Nasal cavity respiratory epithelium epithelial cell of viscerocranial mucosa (primary cell): ENCODE measurements around the gene STIM1. TPM values are rescaled to one million over a fixed set of nuclear protein-coding genes. Genes with fewer than 3 reads are reported as not detected.

Experiments used
- total RNA-seq: library from RNA; depleted of rRNA; stranded (reverse); fragments of >200 nt; gene quantifications from 2 replicates; pipeline ENCODE4 v1.2.3, GENCODE V29; 2014

STIM1 gene
- 62.2 and 86.6 TPM in 2 replicates for total RNA-seq

DNA sequence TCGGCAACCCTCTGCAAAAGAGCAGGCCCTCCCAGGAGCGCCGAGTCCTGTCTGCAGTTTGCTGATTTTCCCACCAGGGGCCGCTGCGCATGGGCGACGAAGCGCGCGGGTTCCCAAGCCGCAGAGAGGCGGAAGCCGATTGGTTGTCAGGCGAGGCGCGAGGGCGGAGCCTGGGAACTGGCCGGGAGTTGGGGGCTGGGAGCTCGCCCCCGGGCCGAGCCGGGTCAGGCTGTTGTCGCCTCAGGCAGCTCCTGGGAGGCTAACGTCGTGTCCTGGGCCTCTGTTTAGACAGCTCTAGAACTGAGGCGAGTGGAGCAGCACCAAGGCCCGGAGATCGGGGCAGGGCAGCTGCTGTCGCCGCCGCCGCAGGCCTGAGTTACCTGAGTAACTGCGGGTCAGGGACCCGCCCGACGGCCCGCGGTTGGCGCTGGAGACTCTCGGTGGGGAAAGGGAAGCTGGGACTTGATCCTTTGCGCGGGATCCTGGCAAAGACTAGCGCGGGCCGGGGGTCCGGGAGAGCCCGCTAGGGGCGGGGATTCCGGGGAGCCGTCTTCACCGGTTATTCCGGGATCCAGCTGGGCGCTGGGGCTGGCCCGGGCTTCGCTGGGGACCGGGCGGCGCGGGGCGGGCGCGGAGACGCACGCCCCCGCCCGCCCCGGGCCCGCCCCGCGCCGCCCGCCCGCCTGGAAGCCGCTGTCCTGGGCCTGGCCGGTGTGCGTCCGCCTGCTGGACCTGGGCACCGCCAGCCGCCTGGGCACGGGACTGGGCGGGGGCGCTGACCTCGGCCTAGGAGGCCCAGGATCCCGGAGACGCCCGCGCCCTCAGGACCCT lies at the start of gene STIM1:
TSS of gene STIM1 (plus strand) at position 688 of the 831 bp plus-strand sequence. CDS start 607 bp downstream, outside the sequence.

GRCh38 chr11:3807909-3808860 lies 47.3 kb upstream of the STIM1 start, which contains the start of gene PGAP2:
PGAP2 (plus strand) TSS chr11:3808560; CDS start chr11:3811260, 2,700 bp downstream.

DNA sequence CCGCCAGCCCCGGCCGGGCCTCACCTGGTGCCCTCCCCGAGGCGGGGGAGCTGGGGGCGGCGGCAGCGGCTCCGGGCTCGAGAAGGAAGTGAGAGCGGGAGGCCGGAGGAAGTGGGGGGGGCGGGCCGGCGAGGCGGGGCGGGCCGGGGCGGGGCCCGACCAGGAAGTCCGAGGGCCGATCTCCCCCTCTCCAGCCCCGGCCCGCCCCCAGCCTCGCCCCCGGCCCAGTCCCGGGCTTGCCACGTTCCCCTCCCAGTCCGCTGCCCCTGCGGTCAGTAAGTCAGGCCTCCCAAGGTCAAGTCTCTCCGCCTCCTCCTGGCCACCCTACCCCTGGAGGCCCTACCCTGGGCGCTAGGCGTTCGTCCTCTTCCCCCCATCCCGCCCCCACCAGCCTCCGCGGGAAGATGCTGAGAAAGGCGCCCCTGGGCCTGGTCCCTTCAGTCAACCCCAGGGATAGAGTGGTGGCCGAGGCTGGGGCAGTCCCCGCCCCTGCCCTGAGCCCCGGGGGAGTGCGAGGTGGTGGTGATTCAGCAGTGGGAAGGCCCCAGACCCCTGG lies 14.5 kb upstream of the STIM1 start, which contains the start of gene RHOG:
TSS of gene RHOG (minus strand) at position 90 of the 556 bp plus-strand sequence. CDS start 12,821 bp downstream, outside the sequence.

DNA sequence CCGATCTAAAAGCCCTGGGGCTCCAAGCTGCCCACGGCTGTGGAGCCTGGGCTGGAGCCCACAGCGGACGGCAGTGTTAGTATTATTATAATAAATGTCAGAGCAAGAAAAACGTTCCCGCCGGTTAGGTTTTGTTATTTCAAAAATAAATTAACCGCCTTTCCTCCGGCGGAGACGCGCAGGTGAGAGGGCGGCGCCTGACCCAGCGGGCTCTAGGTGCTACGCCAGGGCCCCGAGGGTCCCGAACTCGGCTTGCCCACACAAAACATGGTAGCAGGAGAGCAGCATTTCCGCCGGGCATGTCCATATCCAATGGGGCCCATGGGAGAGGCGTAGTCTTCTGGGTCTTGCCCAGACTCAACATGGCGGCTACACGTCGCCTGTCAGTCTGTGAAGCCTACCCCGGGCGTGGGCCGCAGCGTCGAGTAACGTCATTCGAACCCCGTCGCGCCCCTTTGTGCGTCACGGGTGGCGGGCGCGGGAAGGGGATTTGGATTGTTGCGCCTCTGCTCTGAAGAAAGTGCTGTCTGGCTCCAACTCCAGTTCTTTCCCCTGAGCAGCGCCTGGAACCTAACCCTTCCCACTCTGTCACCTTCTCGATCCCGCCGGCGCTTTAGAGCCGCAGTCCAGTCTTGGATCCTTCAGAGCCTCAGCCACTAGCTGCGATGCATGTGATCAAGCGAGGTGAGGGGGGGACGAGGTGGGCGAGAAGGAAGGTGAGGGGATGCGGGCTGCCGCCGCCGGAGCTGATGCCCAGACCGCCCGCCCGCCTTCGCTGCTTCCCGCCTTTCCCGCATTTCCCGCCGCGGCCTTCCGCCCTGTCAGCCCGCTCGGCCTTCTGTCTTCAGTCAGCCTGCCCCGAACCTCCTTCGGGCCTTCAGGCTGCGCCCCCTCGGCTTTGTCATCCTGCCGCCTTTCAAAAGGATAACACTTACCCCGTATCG lies 239.2 kb downstream of the STIM1 start, which contains the start of gene RRM1:
TSS of gene RRM1 (plus strand) at position 452 of the 944 bp plus-strand sequence. CDS start at position 666, 214 bp downstream.

Other genes with a start within 250 kb of the STIM1 start
- not detected in 2 replicates for gene ART5, start 213.7 kb upstream of the STIM1 start, total RNA-seq
- not detected in 2 replicates for gene ART1, start 210.5 kb upstream of the STIM1 start, total RNA-seq
- gene CHRNA10, start 184.3 kb upstream of the STIM1 start, total RNA-seq, result 0.34 and 1.00 TPM in 2 replicates
- gene NUP98, start 58.1 kb upstream of the STIM1 start, total RNA-seq, result 122 TPM in 2 replicates
- gene PGAP2, start 47.1 kb upstream of the STIM1 start, total RNA-seq, result 34.3 and 34.9 TPM in 2 replicates
- gene RHOG, start 14.7 kb upstream of the STIM1 start, total RNA-seq, result 5.8 and 15.3 TPM in 2 replicates
- gene RRM1, start 239.1 kb downstream of the STIM1 start, total RNA-seq, result 43.4 and 44.4 TPM in 2 replicates